ENCODE data around the gene EPHB6. TPM values are rescaled to one million over a fixed set of nuclear protein-coding genes. Genes with fewer than 3 reads are reported as not detected.

The EPHB6 gene
- total RNA-seq, 1 experiment from 2014 or later, result 39.2 TPM

DNA sequence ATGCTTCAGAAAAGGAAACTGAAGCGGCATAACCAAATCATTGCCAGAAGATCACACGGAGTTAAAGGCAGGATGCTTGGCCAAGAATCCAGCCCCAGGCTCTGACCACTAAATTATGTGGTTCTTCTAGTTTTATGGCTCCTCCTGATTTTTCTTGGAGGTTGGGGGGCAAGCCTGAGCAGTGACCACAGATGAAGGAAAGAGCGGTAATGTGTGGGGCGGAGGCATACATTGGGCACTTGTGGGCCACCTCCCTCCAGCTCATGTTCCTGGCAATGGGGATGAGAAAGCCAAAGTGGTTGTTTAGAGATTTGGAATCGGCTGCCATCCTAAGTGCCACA is 27.4 kb downstream of the EPHB6 start:
- Histone ChIP-seq H3K9me2 (ENCODE audit: insufficient read depth) (no peaks in the 10 kb centered on the region), H3K27me3 (ENCODE audit: insufficient read depth, low read depth) (no peaks in the 10 kb centered on the region), H3K4me1 (replicated peaks; ENCODE audit: insufficient read depth) (peaks cover 46% of the 10 kb centered on the region), H3K9me3 (ENCODE audit: insufficient read depth, low read depth) (no peaks in the 10 kb centered on the region), H3F3A (ENCODE audit: insufficient read depth, low read depth) (peaks cover 5% of the 10 kb centered on the region; the same call in 1 of the 2 replicates), H2AFZ (no peak overlapping the region), H3K79me2 (ENCODE audit: low read depth) (no peaks in the 10 kb centered on the region), H3K4me3 (no peak overlapping the region), H4K20me1 (ENCODE audit: insufficient read depth) (peaks cover 3% of the 10 kb centered on the region; the same call in 1 of the 2 replicates), H3K36me3 (ENCODE audit: low read depth) (no peaks in the 10 kb centered on the region), H3K4me2 (peak overlapping the region; percentile 58), H3K27ac (0 out of 2 replicates have a peak overlapping the region, but pooled peaks have one; percentile 54)
- TF ChIP-seq, protein P1, sequence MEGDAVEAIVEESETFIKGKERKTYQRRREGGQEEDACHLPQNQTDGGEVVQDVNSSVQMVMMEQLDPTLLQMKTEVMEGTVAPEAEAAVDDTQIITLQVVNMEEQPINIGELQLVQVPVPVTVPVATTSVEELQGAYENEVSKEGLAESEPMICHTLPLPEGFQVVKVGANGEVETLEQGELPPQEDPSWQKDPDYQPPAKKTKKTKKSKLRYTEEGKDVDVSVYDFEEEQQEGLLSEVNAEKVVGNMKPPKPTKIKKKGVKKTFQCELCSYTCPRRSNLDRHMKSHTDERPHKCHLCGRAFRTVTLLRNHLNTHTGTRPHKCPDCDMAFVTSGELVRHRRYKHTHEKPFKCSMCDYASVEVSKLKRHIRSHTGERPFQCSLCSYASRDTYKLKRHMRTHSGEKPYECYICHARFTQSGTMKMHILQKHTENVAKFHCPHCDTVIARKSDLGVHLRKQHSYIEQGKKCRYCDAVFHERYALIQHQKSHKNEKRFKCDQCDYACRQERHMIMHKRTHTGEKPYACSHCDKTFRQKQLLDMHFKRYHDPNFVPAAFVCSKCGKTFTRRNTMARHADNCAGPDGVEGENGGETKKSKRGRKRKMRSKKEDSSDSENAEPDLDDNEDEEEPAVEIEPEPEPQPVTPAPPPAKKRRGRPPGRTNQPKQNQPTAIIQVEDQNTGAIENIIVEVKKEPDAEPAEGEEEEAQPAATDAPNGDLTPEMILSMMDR (conservative IDR thresholded peaks at IDR 0.05), result no peak
- TF ChIP-seq EZH2 (IDR thresholded peaks at IDR 0.05; ENCODE audit: low read depth), result no peak
- intact Hi-C loops (cut with micrococcal nuclease; ENCODE audit: unreplicated experiment), result loop anchor here (1.0 to 5.0 kb wide), 3 partner anchors 28 to 505 kb away; partner anchors contain the start of gene ZYX
- CTCF ChIA-PET, result interaction anchor here (0.6 to 2.8 kb wide), 5 partner anchors 9 to 120 kb away, joined by 3 to 12 read pairs (median 7); no protein-coding TSS in a partner anchor
- peak; percentile 74 to 85 for DNase-seq
- no TSS peak for BruUV-seq (replicated peaks)
- POLR2A ChIA-PET (ENCODE audit: unreplicated experiment), result interaction anchor here (0.6 kb wide), 2 partner anchors 34 to 326 kb away, joined by 3 to 8 read pairs; no protein-coding TSS in a partner anchor

DNA sequence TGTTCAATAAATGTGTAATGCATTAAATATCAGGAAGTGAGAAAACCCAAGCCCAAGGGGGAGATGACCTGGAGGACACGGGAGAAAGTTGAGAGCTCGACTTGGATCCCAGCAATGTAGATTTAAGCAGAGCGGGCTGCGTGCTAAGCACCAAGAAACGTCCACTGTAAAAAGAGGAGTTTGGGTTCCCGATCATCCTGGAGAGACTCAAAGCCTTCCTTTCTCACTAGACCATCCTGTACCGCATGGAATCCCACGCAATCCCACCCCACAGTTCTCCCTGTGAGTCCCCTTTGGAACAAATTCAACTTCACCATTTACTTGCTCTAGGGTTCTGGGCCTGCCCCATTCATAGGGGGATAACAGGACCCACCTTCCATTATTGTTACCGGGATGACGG is 28.3 kb downstream of the EPHB6 start:
- POLR2A ChIA-PET (ENCODE audit: unreplicated experiment), result no interaction called here
- no peak for TF ChIP-seq EZH2 (IDR thresholded peaks at IDR 0.05; ENCODE audit: low read depth)
- TF ChIP-seq, protein P1 (conservative IDR thresholded peaks at IDR 0.05), result no peak
- Histone ChIP-seq H3K79me2 (ENCODE audit: low read depth) (no peaks in the 10 kb centered on the region), H2AFZ (no peak overlapping the region), H3K9me2 (ENCODE audit: insufficient read depth) (no peaks in the 10 kb centered on the region), H3K27ac (no peak overlapping the region), H3F3A (ENCODE audit: insufficient read depth, low read depth) (peaks cover 5% of the 10 kb centered on the region; the same call in 1 of the 2 replicates), H3K4me2 (no peak overlapping the region), H3K9me3 (ENCODE audit: insufficient read depth, low read depth) (no peaks in the 10 kb centered on the region), H4K20me1 (ENCODE audit: insufficient read depth) (peaks cover 3% of the 10 kb centered on the region; the same call in 1 of the 2 replicates), H3K36me3 (ENCODE audit: low read depth) (no peaks in the 10 kb centered on the region), H3K4me3 (no peak overlapping the region), H3K27me3 (ENCODE audit: insufficient read depth, low read depth) (no peaks in the 10 kb centered on the region), H3K4me1 (replicated peaks; ENCODE audit: insufficient read depth) (peaks cover 46% of the 10 kb centered on the region)
- CTCF ChIA-PET, result no interaction called here
- intact Hi-C loops (cut with micrococcal nuclease; ENCODE audit: unreplicated experiment), result loop anchor here (5.0 kb wide), 2 partner anchors 499 to 506 kb away; partner anchors contain the start of gene ZYX
- DNase-seq, result no peak
- no TSS peak for BruUV-seq (replicated peaks)

DNA sequence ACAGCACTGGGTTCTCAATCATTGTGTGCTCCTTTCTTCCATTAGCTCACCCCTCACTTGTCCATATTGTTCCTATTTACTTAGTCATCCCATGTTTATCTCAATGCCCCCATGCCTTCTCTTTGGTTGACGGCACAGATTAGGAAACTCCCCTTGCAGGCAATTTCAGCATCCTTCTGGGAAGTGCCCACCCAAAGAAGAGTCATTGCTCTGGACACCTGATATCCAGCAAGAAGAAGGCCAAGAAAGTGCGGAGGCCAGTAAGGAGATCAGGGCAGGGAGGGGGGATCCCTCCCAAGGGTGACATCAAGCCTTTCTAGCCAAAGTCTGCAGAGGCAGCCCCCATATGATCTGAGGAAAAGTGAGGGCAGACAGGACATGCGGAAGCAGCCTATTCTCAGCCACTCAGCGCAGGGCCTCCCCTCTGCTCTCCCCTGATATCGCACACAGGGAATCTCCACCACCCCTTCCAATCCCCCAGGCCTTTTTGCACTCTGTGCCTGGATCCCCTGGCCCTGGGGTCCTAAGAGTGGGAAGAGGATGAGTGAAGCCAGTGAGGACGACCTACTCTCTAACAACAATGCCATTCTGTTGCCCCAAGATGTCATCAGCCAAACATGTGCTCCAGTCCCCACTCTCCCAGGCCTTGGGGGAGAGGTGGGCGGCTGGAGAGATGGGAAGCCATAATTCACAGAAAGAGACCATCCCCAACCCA is 28.9 kb downstream of the EPHB6 start:
- Histone ChIP-seq H3K9me2 (ENCODE audit: insufficient read depth) (no peaks in the 10 kb centered on the region), H3K27ac (no peak overlapping the region), H3K27me3 (ENCODE audit: insufficient read depth, low read depth) (no peaks in the 10 kb centered on the region), H3K9me3 (ENCODE audit: insufficient read depth, low read depth) (no peaks in the 10 kb centered on the region), H3F3A (ENCODE audit: insufficient read depth, low read depth) (peaks cover 5% of the 10 kb centered on the region; the same call in 1 of the 2 replicates), H2AFZ (no peak overlapping the region), H4K20me1 (ENCODE audit: insufficient read depth) (peaks cover 3% of the 10 kb centered on the region; the same call in 1 of the 2 replicates), H3K36me3 (ENCODE audit: low read depth) (no peaks in the 10 kb centered on the region), H3K4me3 (no peak overlapping the region; the same call in 1 of the 2 replicates), H3K4me2 (peak overlapping the region; percentile 77), H3K79me2 (ENCODE audit: low read depth) (no peaks in the 10 kb centered on the region), H3K4me1 (replicated peaks; ENCODE audit: insufficient read depth) (peaks cover 49% of the 10 kb centered on the region)
- ChIA-PET CTCF (no interaction called here), POLR2A (ENCODE audit: unreplicated experiment) (no interaction called here)
- DNase-seq, result no peak
- no peak for TF ChIP-seq EZH2 (IDR thresholded peaks at IDR 0.05; ENCODE audit: low read depth)
- TF ChIP-seq, protein P1 (conservative IDR thresholded peaks at IDR 0.05), result no peak
- BruUV-seq (replicated peaks), result no TSS peak
- intact Hi-C loops (cut with micrococcal nuclease; ENCODE audit: unreplicated experiment), result loop anchor here (5.0 kb wide), 2 partner anchors 499 to 506 kb away; partner anchors contain the start of gene ZYX

Data from PC-9 (cell line).